GM12878 (cell line): Measurements from ENCODE around the gene CLPTM1L. TPM values are rescaled to one million over a fixed set of nuclear protein-coding genes. Genes with fewer than 3 reads are reported as not detected.
"Not testable (repeated sequence)": the region's sequence is repeated elsewhere in the genome, so short reads cannot be mapped to it uniquely, and the experiment has no call there.

Experiments
- ATAC-seq: fragments of 200-7000 bp; cut with Tn5 transposase; 3 replicates; pipeline ENCODE4 v1.9.1; 2020; ENCODE audit warnings: mild to moderate bottlenecking, moderate library complexity
- BruUV-seq: library from RNA; stranded (reverse); fragments of 400-500 nt; replicated peaks from 2 replicates; lab custom pipeline; 2021; lab: Mats Ljungman, UMichigan
- CTCF ChIA-PET: fragments of 300-600 bp; sonication (Branson Sonifier 250); formaldehyde crosslinking; extraction: SDS; loops from one replicate; lab custom pipeline; 2021; ENCODE audit warnings: inconsistent platforms; lab: Yijun Ruan, JAX
- POLR2A ChIA-PET: fragments of 350-600 bp; formaldehyde crosslinking; extraction: SDS; loops from one replicate; lab custom pipeline; 2021; ENCODE audit warnings: inconsistent platforms; lab: Charles Lee
- RAD21 ChIA-PET: fragments of 300-600 bp; sonication (Branson Sonifier 250); formaldehyde crosslinking; loops from one replicate; lab custom pipeline; 2023; ENCODE audit warnings: antibody characterized with exemption; ENCODE audit not compliant: unreplicated experiment; lab: Charles Lee
- SMC1A ChIA-PET: fragments of 300-600 bp; sonication (Branson Sonifier 250); formaldehyde crosslinking; loops from one replicate; lab custom pipeline; 2023; ENCODE audit not compliant: unreplicated experiment, uncharacterized antibody; lab: Charles Lee
- DNase-seq: peaks from one replicate; pipeline ENCODE4 v3.0.0-alpha.2; 2011; ENCODE audit warnings: low read depth, low spot score
- FAIRE-seq: peaks from 3 replicates; lab custom pipeline; 2011; peaks lifted over from hg19 to GRCh38; lab: Jason Lieb, UNC
- H2AFZ ChIP-seq: 2 replicates; pipeline ENCODE4 v1.6.0; 2011; ENCODE audit warnings: low read depth, low read length, control low read depth; ENCODE audit not compliant: control insufficient read depth
- H3K27ac ChIP-seq: 2 replicates; pipeline ENCODE4 v1.5.1; 2011; ENCODE audit warnings: control low read depth; ENCODE audit not compliant: control insufficient read depth, insufficient read depth
- H3K27me3 ChIP-seq, 2 experiments: replicated peaks in 1 of 2; 2 replicates each; pipeline versions ENCODE4 v1.6.0 to v1.6.1; 2011; ENCODE audit warnings: low read length in 1 of 2; ENCODE audit not compliant: control insufficient read depth in 2 of 2, insufficient read depth in 2 of 2
- H3K36me3 ChIP-seq, 2 experiments: 2 replicates each; pipeline ENCODE4 v1.5.1; 2011; ENCODE audit warnings: low read length in 1 of 2; ENCODE audit not compliant: control insufficient read depth in 2 of 2, insufficient read depth in 2 of 2
- H3K4me1 ChIP-seq: 2 replicates; pipeline ENCODE4 v1.6.1; 2011; ENCODE audit warnings: mild to moderate bottlenecking, low read length, moderate library complexity, mixed read lengths; ENCODE audit not compliant: control insufficient read depth, insufficient read depth
- H3K4me2 ChIP-seq: 2 replicates; pipeline ENCODE4 v1.6.0; 2011; ENCODE audit warnings: control low read depth; ENCODE audit not compliant: control insufficient read depth, insufficient read depth
- H3K4me3 ChIP-seq: fragments of 200-600 bp; sonication (generic); 2 replicates; pipeline ENCODE4 v1.5.1; 2016
- H3K79me2 ChIP-seq: 2 replicates; pipeline ENCODE4 v1.6.0; 2011; ENCODE audit warnings: low read length; ENCODE audit not compliant: control insufficient read depth, insufficient read depth
- H3K9ac ChIP-seq: 2 replicates; pipeline ENCODE4 v1.8.0; 2011; ENCODE audit warnings: low read length, control low read depth, mixed read lengths; ENCODE audit not compliant: control insufficient read depth, insufficient read depth
- H3K9me3 ChIP-seq: replicated peaks from 3 replicates; pipeline ENCODE4 v1.5.1; 2011; ENCODE audit warnings: mild to moderate bottlenecking, low read length; ENCODE audit not compliant: control insufficient read depth, insufficient read depth
- H4K20me1 ChIP-seq: 2 replicates; pipeline ENCODE4 v1.6.0; 2011; ENCODE audit not compliant: control insufficient read depth, insufficient read depth
- CBFB ChIP-seq: IDR thresholded peaks from 2 replicates; pipeline ENCODE4 v1.6.1; 2016; ENCODE audit warnings: antibody characterized with exemption, low read depth
- CEBPZ ChIP-seq: fragments of 150-350 bp; IDR thresholded peaks from 2 replicates; pipeline ENCODE4 v1.6.1; 2016; ENCODE audit warnings: low read depth, low read length
- RELA ChIP-seq: fragments of 450-650 bp; IDR thresholded peaks from 2 replicates; pipeline ENCODE4 v1.8.0; 2014; ENCODE audit warnings: borderline replicate concordance; ENCODE audit not compliant: partially characterized antibody
- SPI1 ChIP-seq: IDR thresholded peaks from 2 replicates; pipeline ENCODE4 v1.6.1; 2011; ENCODE audit warnings: low read depth, mild to moderate bottlenecking, low read length, moderate library complexity, borderline replicate concordance; ENCODE audit not compliant: insufficient read depth
- TAF1 ChIP-seq: IDR thresholded peaks from 2 replicates; pipeline ENCODE4 v1.6.1; 2011; ENCODE audit warnings: mild to moderate bottlenecking, low read depth, low read length, borderline replicate concordance
- WGBS: methylation state at CpG from one replicate; pipeline ENCODE4 v1.1.6; 2016; ENCODE audit warnings: low lambda C conversion rate; ENCODE audit not compliant: insufficient replicate concordance, insufficient coverage; ENCODE audit errors: missing lambda C conversion rate; 5-methylcytosine and 5-hydroxymethylcytosine counted together
- in situ Hi-C: fragments of 300-500 bp; cut with MboI; formaldehyde crosslinking; loops from 9 replicates; pipeline ENCODE4 v1.14.3; 2018; ENCODE audit warnings: mixed read lengths
- intact Hi-C: fragments of 100-400 bp; cut with micrococcal nuclease; formaldehyde crosslinking; loops from one replicate; pipeline ENCODE4 v1.14.2; 2022; ENCODE audit not compliant: unreplicated experiment
- polyA plus RNA-seq, 11 experiments: library from polyadenylated mRNA; depleted of rRNA in 4 of 11; unstranded in 6 of 11; stranded (reverse) in 5 of 11; fragments of >200 nt; fragmentation: Nextera tagmentation in 4 of 11; fragmentation: Illumina TruSeq in 1 of 11; extraction: Ambion mirVana in 4 of 11; extraction: Trizol in 1 of 11; gene quantifications; 1 replicate in 1 of 11; 2 replicates in 10 of 11; pipeline versions ENCODE4 v1.2.1 to v1.2.3, GENCODE V29; 2011 to 2016; ENCODE audit warnings: inconsistent platforms in 2 of 11, missing spikeins in 2 of 11, low read depth in 1 of 11
- total RNA-seq, 4 experiments: library from RNA; depleted of rRNA in 3 of 4; stranded (reverse); fragments of >200 nt in 3 of 4; fragmentation: Illumina TruSeq in 1 of 4; extraction: Trizol in 1 of 4; gene quantifications; 2 replicates each; pipeline versions ENCODE4 v1.2.1 to v1.2.3, GENCODE V29; 2013 to 2021

The CLPTM1L gene
- total and polyA plus RNA-seq, 10 of the 15 experiments (the other 5 are each of a cell fraction or from before 2014, with no cell fraction given), result 2.9 to 278 (median 135) TPM

GRCh38 chr5:1360367-1360766 lies 15.5 kb upstream of the CLPTM1L start:
- BruUV-seq, H3K4me1 ChIP-seq, RAD21 ChIA-PET, H3K4me3 ChIP-seq, H3K9ac ChIP-seq, H3K9me3 ChIP-seq, FAIRE-seq, H3K79me2 ChIP-seq, H3K36me3 ChIP-seq, DNase-seq, H3K4me2 ChIP-seq, ATAC-seq, H3K27me3 ChIP-seq, H3K27ac ChIP-seq, in situ Hi-C loops, intact Hi-C loops, H4K20me1 ChIP-seq, H2AFZ ChIP-seq, SMC1A ChIA-PET: not testable (repeated sequence)
- ChIA-PET POLR2A (interaction anchor here (0.6 kb wide), 1 partner anchor 127 kb away, joined by 3 read pairs; no protein-coding TSS in a partner anchor), CTCF (interaction anchor here (1.0 kb wide), 1 partner anchor 273 kb away, joined by 3 read pairs; no protein-coding TSS in a partner anchor)
- WGBS, result 43% methylated on average over 7 of the region's 7 CpGs

- SMC1A ChIA-PET, result no interaction called here
- no peaks in the 10 kb centered on the region for H3K36me3 ChIP-seq
- peaks cover 0 to 2% of the 10 kb centered on the region in 2 experiments; a peak in 2 of 4 replicates for H3K27me3 ChIP-seq
- no peaks in the 10 kb centered on the region for H4K20me1 ChIP-seq
- H3K4me3 ChIP-seq, result no peak overlapping the region
- 84% methylated on average over 11 of the region's 11 CpGs for WGBS
- CTCF ChIA-PET, result interaction anchor here (1.0 kb wide), 1 partner anchor 274 kb away, joined by 3 read pairs; no protein-coding TSS in a partner anchor
- no peak for FAIRE-seq
- no TSS peak for BruUV-seq
- RAD21 ChIA-PET, result no interaction called here
- no peak overlapping the region for H2AFZ ChIP-seq
- H3K79me2 ChIP-seq, result no peaks in the 10 kb centered on the region
- intact Hi-C loops, result no loop called here
- no peak overlapping the region for H3K9ac ChIP-seq
- DNase-seq, result no peak
- no peak for ATAC-seq
- TF ChIP-seq CEBPZ (no peak), TAF1 (no peak), RELA (no peak), CBFB (no peak), SPI1 (no peak)
- no peak overlapping the region for H3K27ac ChIP-seq
- POLR2A ChIA-PET, result no interaction called here
- no peaks in the 10 kb centered on the region for H3K4me1 ChIP-seq
- in situ Hi-C loops, result no loop called here
- no peak overlapping the region for H3K4me2 ChIP-seq
- no peaks in the 10 kb centered on the region for H3K9me3 ChIP-seq
These were observed 14.8 kb upstream of the CLPTM1L start for GRCh38 chr5:1359713-1360112.
